ENCODE results near the gene PCK1. TPM values are rescaled to one million over a fixed set of nuclear protein-coding genes. Genes with fewer than 3 reads are reported as not detected.

Gene PCK1
- total and polyA plus RNA-seq, 2 experiments from 2014 or later: not detected

- TF ChIP-seq EZH2 (IDR thresholded peaks at IDR 0.05; ENCODE audit: insufficient read depth, poor library complexity, severe bottlenecking) (no peak), EZH2phosphoT487 (IDR thresholded peaks at IDR 0.05; ENCODE audit: insufficient read depth, low read depth) (no peak)
- no peaks in the 10 kb centered on the region for H3K79me2 ChIP-seq (ENCODE audit: insufficient read depth)
- H3K4me2 ChIP-seq (ENCODE audit: unreplicated experiment): no peak overlapping the region
- H3K9me3 ChIP-seq (ENCODE audit: low read depth): no peaks in the 10 kb centered on the region
- WGBS, 2 experiments (ENCODE audit: low coverage in 1 of 2, low lambda C conversion rate in 2 of 2, missing lambda C conversion rate in 2 of 2): 77 to 79% methylated on average over 22 of the region's 22 CpGs
- no peak overlapping the region for H2AFZ ChIP-seq
- no peaks in the 10 kb centered on the region for H3F3A ChIP-seq (ENCODE audit: insufficient read depth)
- H3K27me3 ChIP-seq (replicated peaks; ENCODE audit: insufficient read depth): no peaks in the 10 kb centered on the region; the same call in 1 of the 2 replicates
- in situ Hi-C loops (cut with MboI): loop anchor here (5.0 kb wide), 1 partner anchor 70 kb away; no protein-coding TSS in a partner anchor
- no peak overlapping the region for H3K27ac ChIP-seq
- H3K4me3 ChIP-seq: no peak overlapping the region
- H3K9me2 ChIP-seq (ENCODE audit: insufficient read depth): no peaks in the 10 kb centered on the region
- DNase-seq: no peak
- no peaks in the 10 kb centered on the region for H4K20me1 ChIP-seq (ENCODE audit: insufficient read depth)
- no peaks in the 10 kb centered on the region for H3K36me3 ChIP-seq (ENCODE audit: low read depth)
- H3K4me1 ChIP-seq (ENCODE audit: insufficient read depth): no peaks in the 10 kb centered on the region
- no peak overlapping the region for H3K9ac ChIP-seq
These were observed 31.6 kb downstream of the PCK1 start for GRCh38 chr20:57592263-57593092.

DNA sequence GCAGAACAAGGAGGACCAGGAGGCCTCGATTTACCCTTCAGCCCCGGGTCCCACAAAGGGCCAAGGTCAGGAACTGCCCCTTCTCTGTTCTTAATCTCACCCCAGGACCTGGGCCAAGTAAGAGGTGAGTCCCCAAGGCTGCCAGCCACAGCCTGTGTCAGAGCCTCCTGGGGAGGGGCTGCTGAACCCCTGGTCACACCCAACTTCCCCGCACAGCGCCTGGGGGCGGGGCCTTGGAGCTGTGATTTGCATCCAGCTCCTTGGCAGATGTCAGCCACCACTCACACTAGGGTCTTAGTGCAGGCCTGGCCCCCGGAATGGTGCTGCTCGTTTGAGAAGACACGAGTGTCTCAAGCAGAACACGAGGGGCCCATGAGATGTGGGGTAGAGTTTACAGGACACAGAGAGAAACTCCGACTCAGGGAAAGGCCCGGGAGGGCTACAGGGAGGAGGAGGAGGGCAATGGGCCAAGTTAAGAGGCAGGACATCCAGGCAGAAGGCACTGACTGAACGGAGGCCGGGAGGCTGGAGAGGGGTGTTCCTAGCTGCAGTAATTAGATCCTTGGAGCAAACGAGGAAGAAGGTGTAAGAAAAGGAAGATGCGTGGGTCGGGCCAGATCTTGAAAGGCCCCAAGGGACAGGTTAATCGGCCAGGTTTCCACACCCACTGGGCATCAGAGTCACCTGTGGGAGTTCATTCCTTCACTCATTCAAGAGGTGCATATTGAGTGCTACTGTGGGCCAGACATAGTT, 32.4 kb downstream of the PCK1 start:
- in situ Hi-C loops (cut with MboI): loop anchor here (5.0 kb wide), 1 partner anchor 71 kb away; no protein-coding TSS in a partner anchor
- no peak overlapping the region for H3K27ac ChIP-seq
- H3K4me2 ChIP-seq (ENCODE audit: unreplicated experiment): no peak overlapping the region
- H3F3A ChIP-seq (ENCODE audit: insufficient read depth): no peaks in the 10 kb centered on the region
- TF ChIP-seq EZH2phosphoT487 (IDR thresholded peaks at IDR 0.05; ENCODE audit: insufficient read depth, low read depth): no peak
- no peak for TF ChIP-seq EZH2 (IDR thresholded peaks at IDR 0.05; ENCODE audit: insufficient read depth, poor library complexity, severe bottlenecking)
- 37 to 48% methylated on average over 17 of the region's 17 CpGs for WGBS, 2 experiments (ENCODE audit: low coverage in 1 of 2, low lambda C conversion rate in 2 of 2, missing lambda C conversion rate in 2 of 2)
- no peak overlapping the region for H3K4me3 ChIP-seq
- H3K27me3 ChIP-seq (replicated peaks; ENCODE audit: insufficient read depth): no peaks in the 10 kb centered on the region; the same call in 1 of the 2 replicates
- no peak overlapping the region for H3K9ac ChIP-seq
- H3K36me3 ChIP-seq (ENCODE audit: low read depth): no peaks in the 10 kb centered on the region
- no peaks in the 10 kb centered on the region for H3K4me1 ChIP-seq (ENCODE audit: insufficient read depth)
- no peaks in the 10 kb centered on the region for H3K9me2 ChIP-seq (ENCODE audit: insufficient read depth)
- H3K9me3 ChIP-seq (ENCODE audit: low read depth): no peaks in the 10 kb centered on the region
- H2AFZ ChIP-seq: no peak overlapping the region
- DNase-seq: no peak
- H3K79me2 ChIP-seq (ENCODE audit: insufficient read depth): no peaks in the 10 kb centered on the region
- no peaks in the 10 kb centered on the region for H4K20me1 ChIP-seq (ENCODE audit: insufficient read depth)

- H3K79me2 ChIP-seq (ENCODE audit: insufficient read depth): no peaks in the 10 kb centered on the region
- H3K9ac ChIP-seq: no peak overlapping the region
- peak; percentile 47 for DNase-seq
- no peaks in the 10 kb centered on the region for H3K9me2 ChIP-seq (ENCODE audit: insufficient read depth)
- H3K4me1 ChIP-seq (ENCODE audit: insufficient read depth): no peaks in the 10 kb centered on the region
- H3K4me3 ChIP-seq: no peak overlapping the region
- H3F3A ChIP-seq (ENCODE audit: insufficient read depth): no peaks in the 10 kb centered on the region
- no peaks in the 10 kb centered on the region for H4K20me1 ChIP-seq (ENCODE audit: insufficient read depth)
- no peak overlapping the region for H3K4me2 ChIP-seq (ENCODE audit: unreplicated experiment)
- no peak overlapping the region for H3K27ac ChIP-seq
- in situ Hi-C loops (cut with MboI): loop anchor here (5.0 kb wide), 1 partner anchor 72 kb away; no protein-coding TSS in a partner anchor
- H2AFZ ChIP-seq: no peak overlapping the region
- no peaks in the 10 kb centered on the region for H3K36me3 ChIP-seq (ENCODE audit: low read depth)
- TF ChIP-seq EZH2 (IDR thresholded peaks at IDR 0.05; ENCODE audit: insufficient read depth, poor library complexity, severe bottlenecking): no peak
- no peak for TF ChIP-seq EZH2phosphoT487 (IDR thresholded peaks at IDR 0.05; ENCODE audit: insufficient read depth, low read depth)
- no peaks in the 10 kb centered on the region for H3K9me3 ChIP-seq (ENCODE audit: low read depth)
- 37 to 39% methylated on average over 27 of the region's 27 CpGs for WGBS, 2 experiments (ENCODE audit: low coverage in 1 of 2, low lambda C conversion rate in 2 of 2, missing lambda C conversion rate in 2 of 2)
- H3K27me3 ChIP-seq (replicated peaks; ENCODE audit: insufficient read depth): no peaks in the 10 kb centered on the region; the same call in 1 of the 2 replicates
These were observed 33.4 kb downstream of the PCK1 start for GRCh38 chr20:57594092-57594951.

All from GM23248 (cell line).